ENCODE data around the gene TSPAN9.

The TSPAN9 gene

GRCh38 chr12:3038926-3039510 lies 38.2 kb upstream of the TSPAN9 start:
- no peak overlapping the region for H3K9ac ChIP-seq (ENCODE audit: low read length)
- no peaks in the 10 kb centered on the region for H3K27me3 ChIP-seq (ENCODE audit: control insufficient read depth, insufficient read depth, low read length)
- no peak overlapping the region for H3K4me3 ChIP-seq (ENCODE audit: low read length)
- H3K4me1 ChIP-seq (ENCODE audit: control insufficient read depth, insufficient read depth, low read length) = no peaks in the 10 kb centered on the region
- H3K9me3 ChIP-seq (ENCODE audit: control insufficient read depth, low read length) = no peaks in the 10 kb centered on the region
- H3K36me3 ChIP-seq (ENCODE audit: control insufficient read depth, insufficient read depth, low read length) = no peaks in the 10 kb centered on the region

GRCh38 chr12:3040026-3040656 lies 37.0 kb upstream of the TSPAN9 start:
- H3K36me3 ChIP-seq (ENCODE audit: control insufficient read depth, insufficient read depth, low read length) = no peaks in the 10 kb centered on the region
- H3K27me3 ChIP-seq (ENCODE audit: control insufficient read depth, insufficient read depth, low read length) = no peaks in the 10 kb centered on the region
- no peak overlapping the region for H3K4me3 ChIP-seq (ENCODE audit: low read length)
- H3K9me3 ChIP-seq (ENCODE audit: control insufficient read depth, low read length) = no peaks in the 10 kb centered on the region
- H3K4me1 ChIP-seq (ENCODE audit: control insufficient read depth, insufficient read depth, low read length) = no peaks in the 10 kb centered on the region
- no peak overlapping the region for H3K9ac ChIP-seq (ENCODE audit: low read length)

- Histone ChIP-seq H3K36me3 (ENCODE audit: control insufficient read depth, insufficient read depth, low read length) (no peaks in the 10 kb centered on the region), H3K9me3 (ENCODE audit: control insufficient read depth, low read length) (no peaks in the 10 kb centered on the region), H3K4me1 (ENCODE audit: control insufficient read depth, insufficient read depth, low read length) (no peaks in the 10 kb centered on the region), H3K4me3 (ENCODE audit: low read length) (no peak overlapping the region), H3K27me3 (ENCODE audit: control insufficient read depth, insufficient read depth, low read length) (no peaks in the 10 kb centered on the region), H3K9ac (ENCODE audit: low read length) (no peak overlapping the region)
Observed at GRCh38 chr12:3040663-3041544, 36.3 kb upstream of the TSPAN9 start.

- no peaks in the 10 kb centered on the region for H3K9me3 ChIP-seq (ENCODE audit: control insufficient read depth, low read length)
- H3K36me3 ChIP-seq (ENCODE audit: control insufficient read depth, insufficient read depth, low read length) = no peaks in the 10 kb centered on the region
- no peaks in the 10 kb centered on the region for H3K27me3 ChIP-seq (ENCODE audit: control insufficient read depth, insufficient read depth, low read length)
- no peak overlapping the region for H3K9ac ChIP-seq (ENCODE audit: low read length)
- no peak overlapping the region for H3K4me3 ChIP-seq (ENCODE audit: low read length)
- no peaks in the 10 kb centered on the region for H3K4me1 ChIP-seq (ENCODE audit: control insufficient read depth, insufficient read depth, low read length)
Observed at GRCh38 chr12:3041558-3042164, 35.5 kb upstream of the TSPAN9 start.

GRCh38 chr12:3042394-3042793 lies 34.8 kb upstream of the TSPAN9 start:
- no peaks in the 10 kb centered on the region for H3K27me3 ChIP-seq (ENCODE audit: control insufficient read depth, insufficient read depth, low read length)
- no peaks in the 10 kb centered on the region for H3K4me1 ChIP-seq (ENCODE audit: control insufficient read depth, insufficient read depth, low read length)
- H3K4me3 ChIP-seq (ENCODE audit: low read length) = no peak overlapping the region
- no peak overlapping the region for H3K9ac ChIP-seq (ENCODE audit: low read length)
- H3K9me3 ChIP-seq (ENCODE audit: control insufficient read depth, low read length) = no peaks in the 10 kb centered on the region
- H3K36me3 ChIP-seq (ENCODE audit: control insufficient read depth, insufficient read depth, low read length) = no peaks in the 10 kb centered on the region

- H3K4me1 ChIP-seq (ENCODE audit: control insufficient read depth, insufficient read depth, low read length) = no peaks in the 10 kb centered on the region
- H3K36me3 ChIP-seq (ENCODE audit: control insufficient read depth, insufficient read depth, low read length) = no peaks in the 10 kb centered on the region
- no peak overlapping the region for H3K4me3 ChIP-seq (ENCODE audit: low read length)
- no peaks in the 10 kb centered on the region for H3K27me3 ChIP-seq (ENCODE audit: control insufficient read depth, insufficient read depth, low read length)
- no peak overlapping the region for H3K9ac ChIP-seq (ENCODE audit: low read length)
- no peaks in the 10 kb centered on the region for H3K9me3 ChIP-seq (ENCODE audit: control insufficient read depth, low read length)
Observed at GRCh38 chr12:3042826-3043225, 34.4 kb upstream of the TSPAN9 start.

GRCh38 chr12:3043406-3043805 lies 33.8 kb upstream of the TSPAN9 start:
- no peaks in the 10 kb centered on the region for H3K4me1 ChIP-seq (ENCODE audit: control insufficient read depth, insufficient read depth, low read length)
- no peak overlapping the region for H3K4me3 ChIP-seq (ENCODE audit: low read length)
- H3K9me3 ChIP-seq (ENCODE audit: control insufficient read depth, low read length) = no peaks in the 10 kb centered on the region
- H3K27me3 ChIP-seq (ENCODE audit: control insufficient read depth, insufficient read depth, low read length) = no peaks in the 10 kb centered on the region
- no peaks in the 10 kb centered on the region for H3K36me3 ChIP-seq (ENCODE audit: control insufficient read depth, insufficient read depth, low read length)
- H3K9ac ChIP-seq (ENCODE audit: low read length) = no peak overlapping the region

- Histone ChIP-seq H3K36me3 (ENCODE audit: control insufficient read depth, insufficient read depth, low read length) (no peaks in the 10 kb centered on the region), H3K4me1 (ENCODE audit: control insufficient read depth, insufficient read depth, low read length) (no peaks in the 10 kb centered on the region), H3K27me3 (ENCODE audit: control insufficient read depth, insufficient read depth, low read length) (no peaks in the 10 kb centered on the region), H3K4me3 (ENCODE audit: low read length) (no peak overlapping the region), H3K9ac (ENCODE audit: low read length) (no peak overlapping the region), H3K9me3 (ENCODE audit: control insufficient read depth, low read length) (no peaks in the 10 kb centered on the region)
Observed at GRCh38 chr12:3044141-3044630, 33.0 kb upstream of the TSPAN9 start.

- Histone ChIP-seq H3K36me3 (ENCODE audit: control insufficient read depth, insufficient read depth, low read length) (no peaks in the 10 kb centered on the region), H3K4me1 (ENCODE audit: control insufficient read depth, insufficient read depth, low read length) (no peaks in the 10 kb centered on the region), H3K27me3 (ENCODE audit: control insufficient read depth, insufficient read depth, low read length) (no peaks in the 10 kb centered on the region), H3K9me3 (ENCODE audit: control insufficient read depth, low read length) (no peaks in the 10 kb centered on the region), H3K4me3 (ENCODE audit: low read length) (no peak overlapping the region), H3K9ac (ENCODE audit: low read length) (no peak overlapping the region)
Observed at GRCh38 chr12:3045494-3045893, 31.7 kb upstream of the TSPAN9 start.

- Histone ChIP-seq H3K9ac (ENCODE audit: low read length) (no peak overlapping the region), H3K4me1 (ENCODE audit: control insufficient read depth, insufficient read depth, low read length) (no peaks in the 10 kb centered on the region), H3K36me3 (ENCODE audit: control insufficient read depth, insufficient read depth, low read length) (no peaks in the 10 kb centered on the region), H3K9me3 (ENCODE audit: control insufficient read depth, low read length) (no peaks in the 10 kb centered on the region), H3K27me3 (ENCODE audit: control insufficient read depth, insufficient read depth, low read length) (no peaks in the 10 kb centered on the region), H3K4me3 (ENCODE audit: low read length) (no peak overlapping the region)
Observed at GRCh38 chr12:3045989-3046388, 31.2 kb upstream of the TSPAN9 start.

- Histone ChIP-seq H3K27me3 (ENCODE audit: control insufficient read depth, insufficient read depth, low read length) (no peaks in the 10 kb centered on the region), H3K4me1 (ENCODE audit: control insufficient read depth, insufficient read depth, low read length) (no peaks in the 10 kb centered on the region), H3K9me3 (ENCODE audit: control insufficient read depth, low read length) (no peaks in the 10 kb centered on the region), H3K4me3 (ENCODE audit: low read length) (no peak overlapping the region), H3K36me3 (ENCODE audit: control insufficient read depth, insufficient read depth, low read length) (no peaks in the 10 kb centered on the region), H3K9ac (ENCODE audit: low read length) (no peak overlapping the region)
Observed at GRCh38 chr12:3046441-3047200, 30.6 kb upstream of the TSPAN9 start.

All from mucosa of stomach (tissue), 1 donor.